HEK293T (cell line): Measurements from ENCODE around the gene NFATC1.

ENCODE experiments used
- BHLHE40 ChIP-seq: fragments of 450-650 bp; IDR thresholded peaks from 2 replicates; pipeline ENCODE4 v1.6.1; 2016; ENCODE audit warnings: mild to moderate bottlenecking, moderate library complexity, borderline replicate concordance
- ELF4 ChIP-seq: fragments of 450-650 bp; IDR thresholded peaks from 2 replicates; pipeline ENCODE4 v1.6.1; 2017; ENCODE audit warnings: antibody characterized with exemption
- FOXA1 ChIP-seq: fragments of 450-650 bp; IDR thresholded peaks from 2 replicates; pipeline ENCODE4 v1.6.1; 2016; ENCODE audit warnings: mild to moderate bottlenecking
- FOXK2 ChIP-seq: fragments of 450-650 bp; IDR thresholded peaks from 2 replicates; pipeline ENCODE4 v1.6.1; 2016; ENCODE audit warnings: mild to moderate bottlenecking
- FOXM1 ChIP-seq: fragments of 450-650 bp; IDR thresholded peaks from 2 replicates; pipeline ENCODE4 v1.6.1; 2017; ENCODE audit warnings: mild to moderate bottlenecking, borderline replicate concordance
- HDGF ChIP-seq: fragments of 450-650 bp; IDR thresholded peaks from 2 replicates; pipeline ENCODE4 v1.6.1; 2017; ENCODE audit warnings: antibody characterized with exemption, borderline replicate concordance
- L3MBTL2 ChIP-seq: fragments of 450-650 bp; conservative IDR thresholded peaks from 2 replicates; pipeline ENCODE4 v1.6.1; 2016; ENCODE audit warnings: mild to moderate bottlenecking
- NFRKB ChIP-seq: fragments of 450-650 bp; IDR thresholded peaks from 2 replicates; pipeline ENCODE4 v1.6.1; 2016; ENCODE audit warnings: mild to moderate bottlenecking, moderate library complexity
- PKNOX1 ChIP-seq: fragments of 450-650 bp; IDR thresholded peaks from 2 replicates; pipeline ENCODE4 v1.6.1; 2016
- SP1 ChIP-seq: fragments of 450-650 bp; IDR thresholded peaks from 2 replicates; pipeline ENCODE4 v1.6.1; 2017
- SUZ12 ChIP-seq: fragments of 450-650 bp; IDR thresholded peaks from 2 replicates; pipeline ENCODE4 v1.6.1; 2016; ENCODE audit warnings: mild to moderate bottlenecking
- TARDBP ChIP-seq: fragments of 450-650 bp; IDR thresholded peaks from 2 replicates; pipeline ENCODE4 v1.6.1; 2016

DNA sequence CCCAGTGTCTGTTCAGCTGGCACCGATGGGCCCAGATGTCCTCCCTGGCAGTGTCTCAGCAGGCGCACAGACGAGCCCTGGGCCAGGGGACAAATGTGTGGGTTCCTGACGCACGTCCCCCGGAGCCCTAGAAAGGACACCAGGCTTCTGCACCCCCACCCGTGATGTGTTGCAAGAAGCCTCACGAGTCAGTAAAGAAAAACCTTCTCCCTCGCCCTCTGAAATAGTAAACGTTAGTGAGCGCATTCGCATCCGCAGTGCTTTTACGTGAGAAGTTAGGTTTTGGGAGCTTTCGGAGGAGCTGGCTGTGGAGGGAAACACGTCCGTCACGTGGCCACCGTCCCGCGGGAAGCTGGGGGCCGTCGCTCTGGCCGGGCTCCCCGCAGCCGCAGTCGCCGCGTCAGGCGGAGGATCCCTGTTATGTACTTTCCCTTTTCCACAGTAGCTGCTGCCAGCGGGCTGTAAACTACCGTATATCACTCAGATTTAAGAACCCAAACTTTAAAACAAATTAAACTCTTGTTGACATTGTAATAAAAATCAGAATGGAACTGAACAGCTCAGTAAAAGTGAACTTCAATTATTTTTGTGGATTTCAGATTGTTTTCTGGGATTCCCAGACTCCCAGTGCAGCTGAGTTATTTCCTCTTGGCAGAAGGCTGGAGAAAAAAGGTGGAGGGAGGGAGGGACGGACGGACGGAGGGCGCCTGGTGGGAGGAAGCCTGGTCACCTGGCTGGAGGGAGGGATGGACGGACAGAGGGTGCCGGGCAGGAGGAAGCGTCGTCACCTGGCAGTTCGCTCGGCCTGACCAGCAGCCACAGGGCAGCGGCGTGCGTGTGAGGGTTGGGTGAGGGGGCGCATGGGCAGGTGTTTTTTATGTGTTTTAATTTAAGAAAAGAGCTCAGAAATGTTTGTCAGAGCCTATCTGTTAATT, 112.1 kb downstream of the NFATC1 start:
- no peak for TF ChIP-seq SP1
- no peak for TF ChIP-seq FOXM1
- no peak for TF ChIP-seq TARDBP
- TF ChIP-seq ELF4, result no peak
- no peak for TF ChIP-seq FOXA1
- TF ChIP-seq SUZ12, result no peak
- no peak for TF ChIP-seq L3MBTL2
- no peak for TF ChIP-seq NFRKB
- no peak for TF ChIP-seq HDGF
- TF ChIP-seq FOXK2, result no peak
- no peak for TF ChIP-seq BHLHE40
- no peak for TF ChIP-seq PKNOX1
